HepG2 (cell line): ENCODE data around the gene ZBTB17. TPM values are rescaled to one million over a fixed set of nuclear protein-coding genes. Genes with fewer than 3 reads are reported as not detected.

Experiments used
- BCLAF1 ChIP-seq: fragments of 450-650 bp; IDR thresholded peaks from 2 replicates; pipeline ENCODE4 v1.6.1; 2017; ENCODE audit warnings: mild to moderate bottlenecking
- GMEB2 ChIP-seq: IDR thresholded peaks from 2 replicates; pipeline ENCODE4 v1.6.1; 2016; ENCODE audit warnings: missing biosample characterization, missing genetic modification reagents, low read depth
- HBP1 ChIP-seq: IDR thresholded peaks from 2 replicates; pipeline ENCODE4 v1.6.1; 2016; ENCODE audit warnings: low read depth, control low read depth
- NFKBIZ ChIP-seq: IDR thresholded peaks from 2 replicates; pipeline ENCODE4 v1.6.1; 2018; ENCODE audit warnings: missing genetic modification reagents, missing compliant biosample characterization
- NR2F1 ChIP-seq, 2 experiments: fragments of 450-650 bp in 1 of 2; formaldehyde crosslinking in 1 of 2; IDR thresholded peaks; 2 replicates each; pipeline versions ENCODE4 v1.5.0 to v1.6.1; 2016 to 2020; ENCODE audit warnings: mild to moderate bottlenecking in 1 of 2, missing compliant biosample characterization in 1 of 2, missing genetic modification reagents in 1 of 2, moderate library complexity in 1 of 2
- RFXANK ChIP-seq: IDR thresholded peaks from 2 replicates; pipeline ENCODE4 v1.6.1; 2016
- SRF ChIP-seq: IDR thresholded peaks from 2 replicates; pipeline ENCODE4 v1.6.1; 2011; ENCODE audit warnings: mild to moderate bottlenecking, low read depth, low read length, moderate library complexity
- ZNF12 ChIP-seq: sonication (generic); formaldehyde crosslinking; IDR thresholded peaks from 2 replicates; pipeline ENCODE4 v1.5.0; 2020; ENCODE audit warnings: missing genetic modification reagents
- ZNF740 ChIP-seq: sonication (generic); formaldehyde crosslinking; IDR thresholded peaks from 2 replicates; pipeline ENCODE4 v1.4.0; 2020; ENCODE audit warnings: missing genetic modification reagents
- polyA plus RNA-seq, 8 experiments: library from polyadenylated mRNA; depleted of rRNA in 3 of 8; stranded (reverse) in 7 of 8; unstranded in 1 of 8; fragments of >200 nt; fragmentation: Illumina TruSeq in 4 of 8; extraction: Trizol in 4 of 8; gene quantifications; 2 replicates each; pipeline versions ENCODE4 v1.2.1 to v1.2.3, GENCODE V29; 2011 to 2016; ENCODE audit warnings: low read depth in 4 of 8, missing spikeins in 1 of 8, mixed read lengths in 1 of 8; ENCODE audit not compliant: insufficient read depth in 1 of 8
- total RNA-seq, 5 experiments: library from RNA; depleted of rRNA; stranded (reverse); fragments of >200 nt; fragmentation: Illumina TruSeq; extraction: Trizol; gene quantifications; 2 replicates each; pipeline ENCODE4 v1.2.3, GENCODE V29; 2016; ENCODE audit warnings: low read depth in 1 of 5
- TF ChIP-seq, protein P1 (sequence below): IDR thresholded peaks from 2 replicates; pipeline ENCODE4 v1.6.1; 2016; ENCODE audit warnings: mild to moderate bottlenecking
- TF ChIP-seq, protein P2 (sequence below), 2 experiments: fragments of 450-650 bp in 1 of 2; sonication (generic) in 1 of 2; formaldehyde crosslinking; IDR thresholded peaks; 2 replicates each; pipeline versions ENCODE4 v1.5.0 to v1.8.0; 2020 to 2022; ENCODE audit warnings: mild to moderate bottlenecking in 1 of 2, missing genetic modification reagents in 1 of 2

Gene ZBTB17
- total and polyA plus RNA-seq, 2 of the 13 experiments (the other 11 are each of a cell fraction or from before 2014, with no cell fraction given), result 16.7 to 17.0 TPM

GRCh38 chr1:15994590-15995351 is 18.9 kb upstream of the ZBTB17 start (continued):
- TF ChIP-seq BCLAF1 (no peak), GMEB2 (CRISPR knock-in tag) (no peak), NFKBIZ (no peak), NR2F1 (CRISPR knock-in tag; IDR thresholded peaks at IDR 0.05) (no peak), ZNF12 (CRISPR knock-in tag) (no peak), HBP1 (CRISPR knock-in tag) (no peak), ZNF740 (CRISPR knock-in tag) (no peak), RFXANK (CRISPR knock-in tag) (no peak), SRF (no peak)
- TF ChIP-seq, protein P1, sequence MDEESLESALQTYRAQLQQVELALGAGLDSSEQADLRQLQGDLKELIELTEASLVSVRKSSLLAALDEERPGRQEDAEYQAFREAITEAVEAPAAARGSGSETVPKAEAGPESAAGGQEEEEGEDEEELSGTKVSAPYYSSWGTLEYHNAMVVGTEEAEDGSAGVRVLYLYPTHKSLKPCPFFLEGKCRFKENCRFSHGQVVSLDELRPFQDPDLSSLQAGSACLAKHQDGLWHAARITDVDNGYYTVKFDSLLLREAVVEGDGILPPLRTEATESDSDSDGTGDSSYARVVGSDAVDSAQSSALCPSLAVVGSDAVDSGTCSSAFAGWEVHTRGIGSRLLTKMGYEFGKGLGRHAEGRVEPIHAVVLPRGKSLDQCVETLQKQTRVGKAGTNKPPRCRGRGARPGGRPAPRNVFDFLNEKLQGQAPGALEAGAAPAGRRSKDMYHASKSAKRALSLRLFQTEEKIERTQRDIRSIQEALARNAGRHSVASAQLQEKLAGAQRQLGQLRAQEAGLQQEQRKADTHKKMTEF (CRISPR knock-in tag), result no peak
- TF ChIP-seq, protein P2, sequence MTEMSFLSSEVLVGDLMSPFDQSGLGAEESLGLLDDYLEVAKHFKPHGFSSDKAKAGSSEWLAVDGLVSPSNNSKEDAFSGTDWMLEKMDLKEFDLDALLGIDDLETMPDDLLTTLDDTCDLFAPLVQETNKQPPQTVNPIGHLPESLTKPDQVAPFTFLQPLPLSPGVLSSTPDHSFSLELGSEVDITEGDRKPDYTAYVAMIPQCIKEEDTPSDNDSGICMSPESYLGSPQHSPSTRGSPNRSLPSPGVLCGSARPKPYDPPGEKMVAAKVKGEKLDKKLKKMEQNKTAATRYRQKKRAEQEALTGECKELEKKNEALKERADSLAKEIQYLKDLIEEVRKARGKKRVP (CRISPR knock-in tag; IDR thresholded peaks at IDR 0.05), result no peak
